GM18526 (cell line): ENCODE data around the gene LEPROT.

Source experiments
- POLR2A ChIP-seq: IDR thresholded peaks from 3 replicates; pipeline ENCODE4 v1.6.1; 2011; ENCODE audit not compliant: insufficient read length; ENCODE audit errors: extremely low read depth

The LEPROT gene

GRCh38 chr1:65444128-65444640, 23.7 kb downstream of the LEPROT start:
- TF ChIP-seq POLR2A, result no peak

GRCh38 chr1:65445837-65446236, 25.4 kb downstream of the LEPROT start:
- no peak for TF ChIP-seq POLR2A

GRCh38 chr1:65449214-65449823, 28.9 kb downstream of the LEPROT start:
- TF ChIP-seq POLR2A, result no peak

GRCh38 chr1:65456481-65456880, 36.0 kb downstream of the LEPROT start:
- no peak for TF ChIP-seq POLR2A

- TF ChIP-seq POLR2A, result no peak
These were observed 37.4 kb downstream of the LEPROT start for GRCh38 chr1:65457868-65458267.

- no peak for TF ChIP-seq POLR2A
These were observed 38.4 kb downstream of the LEPROT start for GRCh38 chr1:65458730-65459396.

GRCh38 chr1:65459397-65459768, 38.9 kb downstream of the LEPROT start:
- no peak for TF ChIP-seq POLR2A

GRCh38 chr1:65467536-65467935, 47.1 kb downstream of the LEPROT start:
- TF ChIP-seq POLR2A, result no peak

GRCh38 chr1:65469126-65469888, 48.8 kb downstream of the LEPROT start:
- TF ChIP-seq POLR2A, result no peak

GRCh38 chr1:65469889-65470340, 49.4 kb downstream of the LEPROT start:
- no peak for TF ChIP-seq POLR2A

- TF ChIP-seq POLR2A, result no peak
These were observed 50.3 kb downstream of the LEPROT start for GRCh38 chr1:65470766-65471165.

- no peak for TF ChIP-seq POLR2A
These were observed 50.9 kb downstream of the LEPROT start for GRCh38 chr1:65471213-65471833.

GRCh38 chr1:65471861-65472332, 51.4 kb downstream of the LEPROT start:
- no peak for TF ChIP-seq POLR2A

- TF ChIP-seq POLR2A, result no peak
These were observed 55.9 kb downstream of the LEPROT start for GRCh38 chr1:65476327-65476726.
